CMK (cell line): Measurements from ENCODE around the gene TUBB.

Experiments
- DNase-seq: peaks from one replicate; pipeline ENCODE4 v3.0.0-alpha.2; 2010; ENCODE audit warnings: low read depth

TUBB gene

DNA sequence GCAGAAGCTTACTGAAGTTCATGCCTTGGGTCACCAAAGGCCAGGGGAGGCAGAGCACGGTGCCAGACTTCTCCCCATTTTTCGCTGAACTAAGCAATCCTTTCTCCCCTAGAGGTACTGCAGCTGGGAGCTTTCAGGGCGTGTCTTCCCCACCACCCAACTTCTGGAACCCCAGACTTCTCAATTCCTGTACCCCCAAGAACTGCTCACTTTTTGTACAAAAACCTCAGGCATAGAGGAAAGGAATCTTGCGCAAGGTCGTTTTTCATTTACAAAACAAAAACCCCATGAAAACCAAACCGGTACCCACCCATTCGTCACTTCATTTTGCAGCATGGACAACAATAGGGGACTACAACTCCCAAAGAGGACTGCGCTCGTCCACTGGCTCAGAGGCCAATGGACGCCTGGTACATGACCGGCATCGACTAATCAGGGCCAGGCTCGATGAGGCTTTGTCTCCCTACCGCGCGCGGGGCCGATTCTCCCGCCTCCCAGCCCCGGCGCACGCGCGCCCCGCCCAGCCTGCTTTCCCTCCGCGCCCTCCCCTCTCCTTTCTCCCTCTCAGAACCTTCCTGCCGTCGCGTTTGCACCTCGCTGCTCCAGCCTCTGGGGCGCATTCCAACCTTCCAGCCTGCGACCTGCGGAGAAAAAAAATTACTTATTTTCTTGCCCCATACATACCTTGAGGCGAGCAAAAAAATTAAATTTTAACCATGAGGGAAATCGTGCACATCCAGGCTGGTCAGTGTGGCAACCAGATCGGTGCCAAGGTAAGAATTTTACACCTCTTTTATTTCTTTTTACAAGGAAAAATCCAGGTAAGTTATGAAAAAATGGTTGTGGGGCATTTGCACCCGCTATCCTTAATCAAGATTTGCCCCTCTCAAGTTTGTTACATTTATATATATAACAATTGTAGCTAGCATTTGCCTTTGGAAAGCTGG, at the start of gene TUBB:
Gene TUBB (plus strand): TSS at position 562 of the 947 bp plus-strand sequence. CDS start 155 bp downstream, at position 717.
- peak; percentile 94 for DNase-seq

DNA sequence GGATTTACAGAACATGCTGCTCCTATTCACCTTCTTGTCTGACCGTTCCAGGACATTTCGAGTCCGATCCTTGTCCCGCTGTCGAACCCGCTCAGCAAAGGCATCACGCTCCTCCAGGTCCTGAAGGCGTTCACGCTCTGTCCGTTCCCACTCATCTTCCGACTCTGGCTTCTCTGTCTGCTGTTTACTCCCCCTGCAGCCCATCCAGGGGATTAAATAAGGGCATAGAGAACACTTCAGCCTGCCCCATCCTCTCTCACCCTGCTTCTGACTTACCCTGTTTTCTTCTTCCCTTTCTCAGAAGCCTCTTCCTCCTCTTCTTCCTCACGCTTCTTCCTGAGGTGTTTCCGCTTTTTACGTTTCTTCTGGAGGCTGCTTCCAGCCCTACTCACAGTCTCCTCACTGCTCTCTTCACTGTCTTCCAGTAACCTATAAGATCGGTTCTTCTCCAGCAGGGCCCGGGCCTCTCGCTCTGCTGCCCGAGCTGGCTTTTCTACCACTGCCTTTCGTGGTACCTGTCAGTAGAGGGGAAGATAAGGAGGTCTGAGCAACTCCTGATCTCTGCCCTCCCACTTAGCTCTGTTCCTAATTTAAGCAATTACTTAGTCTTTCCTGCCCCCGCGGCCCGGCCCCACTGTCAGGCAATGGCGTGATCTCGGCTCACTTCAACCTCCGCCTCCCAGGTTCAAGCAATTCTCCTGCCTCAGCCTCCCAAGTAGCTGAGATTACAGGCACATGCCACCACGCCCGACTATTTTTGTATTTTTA, 49.2 kb upstream of the TUBB start:
- DNase-seq: no peak

DNA sequence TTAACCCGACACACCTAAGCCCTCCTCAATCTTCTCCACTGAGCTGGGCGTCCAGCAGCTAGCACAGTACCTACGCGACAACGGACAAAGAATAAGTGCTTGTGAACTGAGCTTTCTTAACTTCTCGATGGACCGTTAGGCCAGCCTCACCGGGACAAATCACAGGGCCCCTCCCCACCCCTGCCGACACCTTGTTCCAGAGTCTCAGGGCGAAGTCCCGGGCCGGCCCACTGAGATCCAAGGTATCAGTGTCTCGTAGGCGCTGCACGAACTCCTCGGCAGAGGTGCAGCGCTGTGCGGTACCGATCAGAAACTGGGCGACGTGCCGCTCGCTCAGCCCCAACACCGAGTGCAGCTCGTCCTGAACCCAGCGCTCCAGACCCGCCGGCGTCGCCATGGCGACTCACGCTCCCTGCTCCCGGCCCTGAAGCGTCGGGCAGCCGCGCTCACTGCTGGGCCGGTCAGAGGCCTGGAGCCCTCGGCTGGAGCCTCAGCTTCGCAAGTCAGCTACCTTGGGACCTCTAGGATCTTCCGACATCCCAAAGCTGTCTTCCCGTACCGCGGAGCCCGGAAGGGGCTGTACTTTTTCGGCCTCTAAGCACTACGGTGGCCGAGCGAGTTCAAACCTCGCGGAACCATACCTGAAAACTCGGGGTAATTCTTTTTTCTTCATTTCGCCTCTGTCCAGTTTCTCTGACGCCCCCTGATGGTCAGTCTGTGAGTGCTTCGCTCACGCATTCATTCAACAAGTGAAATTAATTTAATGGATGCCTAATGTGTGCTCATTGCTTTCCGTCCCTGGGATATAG, 47.5 kb upstream of the TUBB start, which contains the start of gene DHX16:
Gene DHX16 (minus strand): TSS at position 562 of the 809 bp plus-strand sequence. CDS start 165 bp downstream, at position 397.
- peak; percentile 95 for DNase-seq

DNA sequence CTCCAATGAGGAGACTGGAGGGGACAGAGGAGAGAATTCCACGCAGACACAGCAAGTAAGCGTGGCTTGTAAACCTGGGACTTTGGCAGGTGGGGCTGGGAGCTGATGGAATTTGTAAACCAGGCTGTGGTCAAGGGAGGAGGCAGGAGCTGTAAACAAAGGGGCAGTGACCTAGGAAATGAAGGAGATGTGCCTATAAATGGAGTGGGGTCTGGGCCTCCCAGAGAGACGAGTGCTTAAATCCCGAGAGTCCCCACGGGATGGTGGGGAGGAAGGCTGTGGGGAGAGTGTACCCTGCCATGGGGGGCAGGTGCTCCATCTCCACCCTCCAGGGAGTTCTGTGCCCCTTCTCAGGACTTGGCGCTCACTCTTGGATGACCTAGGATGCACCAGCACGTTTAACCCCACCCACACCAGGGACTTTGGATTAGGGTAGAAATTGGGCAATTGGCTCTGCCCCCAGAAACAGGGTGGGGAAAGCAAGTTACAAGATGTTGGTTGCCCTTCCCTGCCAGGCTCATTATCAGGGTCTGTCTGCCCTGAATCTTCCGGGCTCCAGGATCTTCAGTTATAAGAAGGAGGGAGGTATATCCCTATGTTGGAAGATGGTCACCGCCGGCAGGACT, 43.4 kb upstream of the TUBB start:
- no peak for DNase-seq

DNA sequence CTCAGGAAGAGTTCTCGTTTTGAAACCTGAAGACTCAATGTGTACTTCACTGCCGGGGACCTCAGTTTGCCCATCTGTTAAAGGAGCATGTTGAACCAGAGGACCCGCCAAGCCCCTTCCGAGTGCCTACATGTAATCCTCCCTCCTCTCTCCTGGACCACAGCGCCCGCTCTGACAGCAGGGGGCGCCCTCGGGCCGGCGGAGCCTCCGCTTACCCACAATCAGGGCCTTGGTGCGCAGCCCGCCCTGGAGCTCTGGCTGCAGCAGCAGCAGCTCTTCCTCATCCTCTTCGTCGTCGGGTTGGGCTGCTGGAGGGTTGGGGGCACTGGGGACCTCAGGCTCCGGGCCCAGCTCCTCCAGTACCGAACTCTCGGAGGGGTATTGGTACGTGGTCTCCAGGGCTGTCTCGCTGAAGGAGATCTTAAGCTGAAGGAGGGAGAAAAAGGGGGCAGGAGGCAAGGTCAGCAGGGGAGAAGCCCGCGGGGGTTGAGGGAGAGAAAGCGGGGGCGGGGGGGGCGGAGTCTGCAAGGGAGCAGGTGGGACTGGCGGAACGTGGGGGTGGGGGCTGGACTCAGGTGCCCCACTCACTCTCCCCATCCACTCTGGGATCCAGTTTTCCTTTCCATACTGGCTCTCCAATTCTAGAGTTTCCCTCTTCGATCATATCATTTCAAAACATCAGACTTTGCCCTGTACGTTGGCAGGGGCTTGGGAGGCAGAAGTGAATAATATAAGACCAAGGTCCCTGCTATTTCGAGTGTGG, 41.0 kb upstream of the TUBB start:
- DNase-seq: no peak

DNA sequence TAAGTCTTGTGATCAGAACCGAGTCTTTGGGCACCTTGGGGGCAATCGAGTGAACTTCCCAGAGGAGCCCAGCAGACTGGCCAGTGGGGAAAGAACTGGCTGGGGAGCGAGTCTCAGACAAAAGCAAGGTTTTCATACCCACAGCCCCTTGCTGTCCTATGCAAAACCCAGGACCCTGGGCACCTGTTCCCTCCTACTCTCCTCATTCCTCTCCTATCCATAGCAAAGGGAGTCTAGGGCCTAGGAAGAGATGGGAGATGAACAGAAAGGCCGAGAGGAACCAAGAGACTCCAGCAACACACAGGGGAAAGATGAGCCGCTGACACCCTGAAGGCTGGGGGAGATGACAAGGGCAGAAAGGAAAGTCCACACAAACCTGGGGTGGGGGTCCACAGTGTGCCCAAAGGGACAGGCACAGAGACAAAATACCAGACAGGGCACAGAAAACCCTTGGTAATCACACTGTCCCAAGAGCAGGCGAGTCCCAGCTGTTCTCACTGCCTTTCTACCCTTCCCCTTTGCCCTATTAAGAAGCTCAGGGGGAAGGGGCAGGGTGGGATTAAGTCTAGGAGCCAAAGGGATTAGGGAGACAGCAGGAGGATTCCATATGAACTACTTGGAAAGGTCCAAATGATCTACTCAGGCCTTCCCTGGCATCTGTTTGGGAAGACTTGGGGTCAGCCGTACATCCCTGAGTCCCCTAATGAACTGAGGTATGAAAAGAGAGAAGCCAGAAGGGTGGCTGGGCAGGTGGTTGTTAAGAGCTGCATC, 40.2 kb upstream of the TUBB start:
- no peak for DNase-seq

DNA sequence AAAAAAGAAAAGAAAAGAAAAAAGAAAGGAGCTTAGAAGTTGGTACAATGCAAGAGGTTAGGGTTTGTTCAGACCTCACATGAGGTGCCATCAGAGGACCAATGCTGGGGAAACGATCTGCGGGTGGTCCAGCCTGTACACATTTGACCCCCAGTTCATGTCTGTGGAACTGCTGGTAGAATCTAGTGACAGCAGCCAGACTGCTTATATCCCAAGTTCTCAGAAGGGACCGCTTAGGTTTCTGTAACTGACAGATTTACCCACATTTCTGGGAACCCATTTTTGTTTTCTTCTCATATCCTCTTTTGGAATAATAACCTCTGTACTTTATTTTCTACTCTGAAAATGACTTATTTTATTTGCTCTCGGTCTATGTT, 38.4 kb upstream of the TUBB start:
- DNase-seq: no peak

DNA sequence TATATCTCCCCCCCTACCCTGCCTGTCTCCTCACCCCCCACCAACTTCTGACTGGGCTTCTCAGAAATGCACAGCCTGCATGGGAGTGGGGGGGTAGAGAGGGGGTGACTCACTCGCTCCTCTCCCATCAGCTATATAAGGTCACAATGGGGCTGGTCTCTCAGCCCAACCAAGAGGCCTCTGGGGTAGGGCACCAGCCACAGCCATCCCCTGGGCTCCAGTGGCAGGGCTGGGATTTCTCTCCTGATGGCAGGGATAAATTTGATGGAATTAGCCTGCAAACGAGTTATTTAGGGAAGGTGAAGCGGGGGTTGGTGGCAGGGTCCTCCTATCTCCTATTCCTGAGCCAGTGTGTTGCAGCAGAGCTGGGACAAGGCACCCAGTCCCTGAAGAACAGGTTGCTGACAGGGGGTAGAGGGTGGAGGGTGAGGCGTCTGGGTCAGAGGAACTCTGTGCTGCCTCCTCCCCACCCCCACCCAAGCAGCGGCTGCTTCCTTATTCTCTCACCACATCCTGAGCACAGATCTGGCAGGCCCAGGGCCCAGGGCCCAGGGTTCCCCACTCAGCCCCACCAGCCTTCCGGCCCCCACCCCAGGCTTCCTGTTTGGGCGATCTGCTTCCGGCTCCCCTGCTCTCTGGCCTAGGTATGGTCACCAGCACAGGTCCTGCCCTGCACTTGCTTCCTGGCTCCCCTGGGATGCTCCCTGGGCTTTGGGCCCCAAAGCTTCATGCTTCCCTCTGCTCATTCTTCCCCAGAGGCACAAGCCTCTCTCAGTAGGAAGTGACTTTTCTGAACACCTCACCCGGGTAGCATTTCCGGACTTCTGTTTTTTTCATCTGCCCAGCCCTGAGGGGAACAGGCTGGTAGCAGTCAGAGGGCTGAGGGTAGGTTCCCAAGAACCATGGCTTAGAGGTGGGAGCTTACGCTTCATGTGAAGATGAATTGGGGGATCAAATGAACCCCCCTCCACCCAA, 37.7 kb upstream of the TUBB start:
- peak; percentile 96 for DNase-seq

DNA sequence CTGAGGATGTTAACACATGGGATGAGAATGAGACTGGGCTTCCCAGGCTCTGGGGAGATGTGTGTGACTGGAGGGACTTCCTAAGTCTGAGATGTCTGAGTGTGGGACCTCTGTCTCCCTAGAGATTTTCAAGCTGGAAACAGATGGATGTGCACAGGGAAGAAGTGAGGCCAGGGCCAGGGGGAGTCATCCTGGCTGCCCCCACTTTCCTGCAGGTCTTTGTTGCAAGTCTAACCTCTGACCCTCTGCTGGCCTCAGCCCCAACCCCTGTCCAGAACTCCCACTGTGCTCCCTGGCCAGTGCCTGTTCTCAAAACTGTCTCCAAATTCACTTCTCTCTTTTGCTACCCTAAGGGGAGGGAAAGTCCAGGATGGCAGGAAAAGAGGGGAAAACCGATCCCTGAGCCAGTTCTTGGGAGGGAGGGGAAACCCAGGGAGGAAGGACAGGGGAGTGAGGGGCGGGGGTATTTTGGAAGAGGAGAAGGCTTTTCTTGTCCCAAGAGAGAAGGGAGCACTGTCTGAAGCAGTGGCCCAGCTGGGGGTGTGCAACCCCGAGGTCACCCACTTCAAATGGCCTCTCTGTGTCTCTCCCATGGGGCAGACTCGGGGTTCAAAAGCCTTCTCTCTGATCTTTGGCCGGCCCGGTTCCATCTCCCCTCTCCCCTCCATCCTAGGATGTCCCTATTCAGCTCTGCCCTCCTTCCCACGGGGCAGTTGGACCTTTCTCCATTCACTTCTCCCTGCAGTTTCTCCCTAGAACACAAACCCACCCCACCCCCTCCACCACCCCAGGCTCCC, 36.8 kb upstream of the TUBB start:
- DNase-seq: no peak

DNA sequence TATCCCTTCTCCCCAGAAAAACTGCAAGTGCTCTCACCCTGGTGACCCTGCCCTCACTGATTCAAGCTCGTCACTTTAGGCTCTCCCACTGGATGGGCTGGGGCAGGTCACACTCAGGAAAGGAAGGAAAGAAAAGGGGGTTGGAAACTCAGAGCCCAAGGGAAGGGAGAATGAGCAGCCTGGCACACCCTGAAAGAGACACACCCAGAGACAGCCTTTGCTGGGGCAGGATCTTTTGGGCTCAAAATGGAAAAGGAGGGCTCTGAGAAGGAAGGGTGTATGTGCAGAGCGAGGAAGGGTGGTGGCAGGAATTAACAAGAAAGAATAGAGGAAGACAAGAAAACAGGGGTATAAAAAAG, 36.2 kb upstream of the TUBB start:
- DNase-seq: no peak

DNA sequence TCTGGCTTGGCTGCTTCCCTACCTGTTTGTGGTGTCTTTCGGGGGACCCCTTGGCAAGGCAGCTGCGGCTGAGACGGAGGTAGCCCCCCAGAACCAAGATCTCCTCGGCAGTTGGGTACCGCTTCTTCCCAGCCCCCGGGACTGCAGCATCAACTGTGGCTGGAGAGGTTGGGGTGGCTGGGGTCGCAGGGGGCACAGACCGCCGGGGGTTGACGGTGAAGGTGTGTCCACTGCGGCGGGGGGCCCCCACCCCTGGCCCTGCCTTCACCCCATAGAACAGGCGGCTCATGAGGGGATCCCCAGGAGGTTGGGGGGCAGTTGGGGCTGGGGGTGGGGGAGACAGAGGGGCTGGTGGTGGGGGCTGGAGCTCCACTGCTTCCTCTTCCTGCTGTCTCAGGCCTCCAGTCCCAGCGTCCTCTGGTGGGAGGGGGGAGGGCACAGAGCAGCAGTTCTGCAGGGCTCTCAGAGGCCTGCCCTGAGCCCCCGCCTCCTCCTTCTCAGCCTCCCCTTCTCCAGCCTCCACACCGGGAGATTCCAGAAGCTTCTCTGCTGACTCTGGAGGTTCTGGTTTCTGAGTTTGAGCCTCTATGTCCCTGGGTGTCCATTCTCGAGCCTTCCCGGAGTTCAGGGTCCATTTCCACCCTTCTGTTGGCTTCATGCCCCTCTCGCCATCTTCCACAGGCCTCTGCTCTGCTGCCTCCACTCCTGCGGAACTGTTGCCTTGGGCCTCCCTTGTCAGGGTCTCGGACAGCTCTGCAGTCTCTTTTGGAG, 35.6 kb upstream of the TUBB start:
- DNase-seq: no peak

DNA sequence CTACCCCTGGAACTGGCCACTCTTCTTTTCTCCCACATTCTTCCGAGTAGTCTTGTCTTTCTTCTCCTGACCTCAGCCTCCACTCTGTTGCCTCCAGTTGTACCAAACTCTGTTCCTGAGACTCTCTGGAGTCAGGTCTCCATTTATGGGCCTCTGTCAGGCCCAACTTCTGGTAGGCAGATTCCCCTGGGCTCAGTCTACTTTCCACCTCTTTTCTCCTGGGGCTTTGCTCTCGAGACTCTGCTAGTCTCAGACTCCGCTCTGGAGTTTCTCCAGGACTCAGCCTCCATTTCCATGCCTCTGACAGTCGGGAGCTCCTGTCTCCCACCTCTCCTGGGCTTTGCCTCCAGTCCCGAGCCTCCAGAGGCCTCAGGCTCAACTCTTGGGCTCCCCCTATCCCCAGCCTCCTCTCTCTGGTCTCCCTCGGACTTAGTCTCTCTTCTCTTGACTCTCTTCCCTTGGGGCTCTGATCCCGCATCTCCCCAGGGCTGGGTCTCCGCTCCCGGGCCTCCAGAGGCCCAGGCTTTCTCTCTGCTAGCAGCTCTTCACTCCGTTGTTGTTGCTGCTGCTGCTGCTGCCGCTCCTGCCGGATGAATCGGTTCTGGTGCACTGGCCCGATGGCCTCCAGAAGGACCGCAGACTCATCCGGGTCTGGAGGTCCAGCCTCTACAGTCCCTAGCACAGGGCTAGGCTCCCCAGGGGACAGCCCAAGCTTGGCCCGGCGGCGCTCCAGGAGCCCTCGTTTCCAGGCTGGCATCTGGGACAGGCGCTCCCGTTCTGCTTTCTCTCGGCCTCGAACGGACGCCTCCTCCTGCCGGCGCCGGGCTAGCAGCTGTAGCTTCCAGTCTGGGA, 34.8 kb upstream of the TUBB start:
- DNase-seq: no peak

DNA sequence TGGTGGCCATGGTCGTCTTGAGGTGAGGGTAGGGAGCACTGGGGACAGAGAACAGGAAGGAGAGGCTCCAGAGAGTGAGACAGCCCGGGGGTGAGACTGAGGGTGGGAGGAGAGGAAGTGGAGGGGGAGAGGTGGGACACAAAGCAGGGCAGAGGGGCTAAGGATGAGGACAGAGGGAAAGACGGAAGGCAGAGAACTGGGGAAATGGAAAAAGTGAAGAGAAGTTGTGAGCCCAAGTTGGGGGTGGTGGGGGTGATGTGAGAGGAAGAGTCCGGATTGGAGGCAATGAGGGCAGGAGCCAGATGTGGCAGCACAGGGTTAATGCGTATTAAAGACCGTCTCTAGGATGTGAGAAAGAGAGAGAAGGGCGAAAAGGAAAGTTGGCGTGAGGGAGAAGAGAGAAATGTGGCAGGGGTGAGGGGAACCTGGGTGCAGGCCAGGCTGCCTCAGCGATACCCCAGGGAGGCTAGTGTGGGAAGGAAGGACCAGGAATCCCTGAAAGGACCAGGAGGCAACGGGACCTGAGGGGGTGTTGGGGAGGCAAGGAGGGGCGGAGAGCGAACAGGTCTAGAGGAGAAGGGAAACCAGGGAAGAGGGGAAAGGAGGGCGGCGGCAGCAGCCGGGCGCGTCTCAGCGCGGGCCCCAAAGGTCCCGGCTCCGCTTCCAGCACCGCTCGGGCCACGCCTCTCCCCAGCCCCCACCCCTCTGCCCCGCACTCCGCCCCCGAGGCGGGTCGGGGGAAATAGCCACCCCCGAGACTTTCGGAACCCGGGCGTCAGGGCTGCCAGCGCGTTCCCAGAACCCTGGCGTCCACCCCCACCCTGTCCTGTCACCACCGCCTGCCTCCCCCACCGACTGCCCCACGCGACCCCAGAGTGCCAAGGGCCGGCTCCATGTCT, 33.9 kb upstream of the TUBB start, which contains the start of gene PPP1R18:
Gene PPP1R18 (minus strand): TSS at position 637 of the 899 bp plus-strand sequence. CDS start 627 bp downstream, at position 10.
- no peak for DNase-seq

DNA sequence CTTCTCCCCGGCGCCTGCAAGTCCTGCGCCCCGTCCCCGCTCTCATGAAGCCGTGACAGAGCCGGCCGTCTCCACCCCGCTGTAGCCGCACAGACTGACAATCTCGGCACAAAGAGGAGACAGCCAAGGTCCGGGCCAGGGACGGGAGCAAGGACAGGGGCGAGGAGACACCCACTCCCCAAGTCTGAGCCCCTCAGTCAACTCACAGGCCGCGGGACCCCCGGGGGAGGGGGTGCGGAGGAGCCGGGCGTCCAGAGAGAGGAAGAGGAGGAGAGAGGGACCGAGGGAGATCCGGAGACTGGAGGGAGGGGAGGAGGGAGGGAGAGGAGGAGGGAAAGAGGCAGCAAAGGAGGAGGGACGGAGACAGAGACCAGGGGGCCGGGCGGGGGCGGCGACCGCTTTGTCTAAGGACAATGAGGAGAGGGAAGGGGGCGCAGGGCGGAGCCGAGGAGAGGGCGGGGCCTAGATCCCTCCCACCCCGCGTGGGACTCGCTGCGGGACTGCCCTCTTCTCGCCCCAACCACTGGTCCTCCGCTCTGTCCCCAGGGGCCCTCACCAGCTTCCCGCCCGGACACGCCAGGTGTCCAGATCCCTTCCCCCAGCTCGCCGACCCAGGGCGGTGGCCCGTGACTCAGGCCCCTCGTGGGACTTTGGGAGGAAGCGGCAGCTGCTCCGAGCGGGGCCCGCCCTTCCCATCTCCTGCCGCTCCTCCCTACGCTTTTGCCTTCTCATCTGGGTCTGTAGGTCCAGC, 33.1 kb upstream of the TUBB start:
- DNase-seq: peak; percentile 95
